ENCODE data around the gene UTY. TPM values are rescaled to one million over a fixed set of nuclear protein-coding genes. Genes with fewer than 3 reads are reported as not detected.

UTY gene
- total and polyA plus RNA-seq, 2 of the 13 experiments (the other 11 are each of a cell fraction or from before 2014, with no cell fraction given): not detected

DNA sequence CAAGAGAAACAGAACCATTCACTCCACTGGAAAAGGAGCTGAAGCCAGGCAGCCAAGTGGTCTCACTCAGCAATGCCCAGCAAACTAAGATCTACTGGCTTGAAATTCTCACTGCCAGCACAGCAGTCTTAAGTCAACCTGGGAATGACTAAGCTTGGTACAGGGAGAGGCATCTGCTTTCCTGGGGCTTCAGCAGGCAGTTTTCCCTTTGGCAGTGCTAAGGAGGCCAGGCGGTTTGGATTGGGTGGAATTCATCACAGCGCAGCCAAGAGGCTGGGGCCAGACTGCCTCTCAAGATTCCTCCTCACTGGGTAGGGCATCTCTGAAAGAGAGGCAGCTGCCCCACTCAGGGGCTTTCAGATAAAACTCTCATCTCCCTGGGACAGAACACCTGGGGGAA lies 149.2 kb downstream of the UTY start (continued):
- TF ChIP-seq MTA1 (CRISPR knock-in tag; IDR thresholded peaks at IDR 0.05; ENCODE audit: borderline replicate concordance): no peak
- no peak for TF ChIP-seq SALL2 (CRISPR knock-in tag; IDR thresholded peaks at IDR 0.05)
- TF ChIP-seq ZSCAN25 (CRISPR knock-in tag; IDR thresholded peaks at IDR 0.05): no peak
- TF ChIP-seq, protein P1, sequence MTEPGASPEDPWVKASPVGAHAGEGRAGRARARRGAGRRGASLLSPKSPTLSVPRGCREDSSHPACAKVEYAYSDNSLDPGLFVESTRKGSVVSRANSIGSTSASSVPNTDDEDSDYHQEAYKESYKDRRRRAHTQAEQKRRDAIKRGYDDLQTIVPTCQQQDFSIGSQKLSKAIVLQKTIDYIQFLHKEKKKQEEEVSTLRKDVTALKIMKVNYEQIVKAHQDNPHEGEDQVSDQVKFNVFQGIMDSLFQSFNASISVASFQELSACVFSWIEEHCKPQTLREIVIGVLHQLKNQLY (CRISPR knock-in tag; IDR thresholded peaks at IDR 0.05): no peak

DNA sequence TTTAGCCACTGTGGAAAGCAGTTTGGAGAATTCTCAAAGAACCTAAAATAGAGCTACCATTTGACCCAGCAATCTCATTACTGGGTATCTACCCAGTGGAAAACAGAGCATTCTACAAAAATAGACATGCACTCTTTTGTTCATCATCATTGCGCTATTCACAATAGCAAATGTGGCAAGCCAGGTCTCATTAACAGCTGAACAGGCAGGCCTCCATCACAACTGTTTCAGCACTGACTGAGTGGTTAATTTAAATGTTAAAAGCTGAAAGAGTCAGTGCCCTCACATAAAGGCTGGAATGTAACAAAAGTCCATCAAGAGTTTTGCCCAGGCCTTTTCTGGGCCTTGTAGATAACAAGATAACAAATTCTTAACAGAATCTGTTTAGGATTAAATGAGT lies 166.9 kb downstream of the UTY start:
- in situ Hi-C loops (cut with HindIII; ENCODE audit: extremely low pct_ligation_motif_present, low pct_unique_long_range_greater_than_20kb) (no loop called here), intact Hi-C loops (cut with micrococcal nuclease; ENCODE audit: unreplicated experiment) (no loop called here)
- Histone ChIP-seq H3K9ac (ENCODE audit: insufficient read depth, low read depth, low read length) (no peak overlapping the region), H3K9me3 (ENCODE audit: low read length) (no peaks in the 10 kb centered on the region), H3K36me3 (replicated peaks in 1 of 2; ENCODE audit: control insufficient read depth in 1 of 2, insufficient read depth in 2 of 2, low read length in 2 of 2) (no peaks in the 10 kb centered on the region), H2AFZ (ENCODE audit: low read length) (no peak overlapping the region), H3K27ac (ENCODE audit: extremely low read length, insufficient read depth, low read length) (no peak overlapping the region), H3K4me2 (ENCODE audit: low read depth, low read length) (no peak overlapping the region), H4K20me1 (ENCODE audit: insufficient read depth, low read length) (no peaks in the 10 kb centered on the region), H3K27me3 (ENCODE audit: control insufficient read depth in 1 of 2, insufficient read depth in 2 of 2, low read length in 2 of 2) (no peaks in the 10 kb centered on the region), H3K4me3 (replicated peaks in 1 of 3; ENCODE audit: insufficient read depth in 1 of 3, low read depth in 2 of 3, low read length in 3 of 3) (no peak overlapping the region), H3K4me1 (ENCODE audit: insufficient read depth, low read length) (no peaks in the 10 kb centered on the region), H3K79me2 (ENCODE audit: insufficient read depth, low read length) (no peaks in the 10 kb centered on the region)
- ATAC-seq (no peak), DNase-seq (ENCODE audit: low spot score) (no peak), FAIRE-seq (no peak)
- ChIA-PET POLR2A (no interaction called here), CTCF (ENCODE audit: low intra/inter-chr PET ratio, low total read pairs) (no interaction called here)
- BruUV-seq (replicated peaks): no TSS peak
- WGBS (ENCODE audit: low lambda C conversion rate): 89% methylated on average over 1 of the region's 1 CpG
- TF ChIP-seq, protein P2, sequence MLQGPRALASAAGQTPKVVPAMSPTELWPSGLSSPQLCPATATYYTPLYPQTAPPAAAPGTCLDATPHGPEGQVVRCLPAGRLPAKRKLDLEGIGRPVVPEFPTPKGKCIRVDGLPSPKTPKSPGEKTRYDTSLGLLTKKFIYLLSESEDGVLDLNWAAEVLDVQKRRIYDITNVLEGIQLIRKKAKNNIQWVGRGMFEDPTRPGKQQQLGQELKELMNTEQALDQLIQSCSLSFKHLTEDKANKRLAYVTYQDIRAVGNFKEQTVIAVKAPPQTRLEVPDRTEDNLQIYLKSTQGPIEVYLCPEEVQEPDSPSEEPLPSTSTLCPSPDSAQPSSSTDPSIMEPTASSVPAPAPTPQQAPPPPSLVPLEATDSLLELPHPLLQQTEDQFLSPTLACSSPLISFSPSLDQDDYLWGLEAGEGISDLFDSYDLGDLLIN (CRISPR knock-in tag; IDR thresholded peaks at IDR 0.05; ENCODE audit: borderline replicate concordance): no peak
- TF ChIP-seq EZH2 (conservative IDR thresholded peaks at IDR 0.05; ENCODE audit: low read depth, low read length) (no peak), ZNF468 (CRISPR knock-in tag; IDR thresholded peaks at IDR 0.05) (no peak), ZNF598 (CRISPR knock-in tag; IDR thresholded peaks at IDR 0.05; ENCODE audit: borderline replicate concordance) (no peak), ZNF343 (CRISPR knock-in tag; IDR thresholded peaks at IDR 0.05) (no peak), MEIS1 (CRISPR knock-in tag; IDR thresholded peaks at IDR 0.05; ENCODE audit: borderline replicate concordance) (no peak), MBD4 (IDR thresholded peaks at IDR 0.05; ENCODE audit: borderline replicate concordance, low read length) (no peak), EHMT2 (IDR thresholded peaks at IDR 0.05; ENCODE audit: borderline replicate concordance, low read depth, low read length) (no peak)
- TF ChIP-seq, protein P3, sequence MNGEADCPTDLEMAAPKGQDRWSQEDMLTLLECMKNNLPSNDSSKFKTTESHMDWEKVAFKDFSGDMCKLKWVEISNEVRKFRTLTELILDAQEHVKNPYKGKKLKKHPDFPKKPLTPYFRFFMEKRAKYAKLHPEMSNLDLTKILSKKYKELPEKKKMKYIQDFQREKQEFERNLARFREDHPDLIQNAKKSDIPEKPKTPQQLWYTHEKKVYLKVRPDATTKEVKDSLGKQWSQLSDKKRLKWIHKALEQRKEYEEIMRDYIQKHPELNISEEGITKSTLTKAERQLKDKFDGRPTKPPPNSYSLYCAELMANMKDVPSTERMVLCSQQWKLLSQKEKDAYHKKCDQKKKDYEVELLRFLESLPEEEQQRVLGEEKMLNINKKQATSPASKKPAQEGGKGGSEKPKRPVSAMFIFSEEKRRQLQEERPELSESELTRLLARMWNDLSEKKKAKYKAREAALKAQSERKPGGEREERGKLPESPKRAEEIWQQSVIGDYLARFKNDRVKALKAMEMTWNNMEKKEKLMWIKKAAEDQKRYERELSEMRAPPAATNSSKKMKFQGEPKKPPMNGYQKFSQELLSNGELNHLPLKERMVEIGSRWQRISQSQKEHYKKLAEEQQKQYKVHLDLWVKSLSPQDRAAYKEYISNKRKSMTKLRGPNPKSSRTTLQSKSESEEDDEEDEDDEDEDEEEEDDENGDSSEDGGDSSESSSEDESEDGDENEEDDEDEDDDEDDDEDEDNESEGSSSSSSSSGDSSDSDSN (CRISPR knock-in tag; IDR thresholded peaks at IDR 0.05): no peak
- TF ChIP-seq, protein P4, sequence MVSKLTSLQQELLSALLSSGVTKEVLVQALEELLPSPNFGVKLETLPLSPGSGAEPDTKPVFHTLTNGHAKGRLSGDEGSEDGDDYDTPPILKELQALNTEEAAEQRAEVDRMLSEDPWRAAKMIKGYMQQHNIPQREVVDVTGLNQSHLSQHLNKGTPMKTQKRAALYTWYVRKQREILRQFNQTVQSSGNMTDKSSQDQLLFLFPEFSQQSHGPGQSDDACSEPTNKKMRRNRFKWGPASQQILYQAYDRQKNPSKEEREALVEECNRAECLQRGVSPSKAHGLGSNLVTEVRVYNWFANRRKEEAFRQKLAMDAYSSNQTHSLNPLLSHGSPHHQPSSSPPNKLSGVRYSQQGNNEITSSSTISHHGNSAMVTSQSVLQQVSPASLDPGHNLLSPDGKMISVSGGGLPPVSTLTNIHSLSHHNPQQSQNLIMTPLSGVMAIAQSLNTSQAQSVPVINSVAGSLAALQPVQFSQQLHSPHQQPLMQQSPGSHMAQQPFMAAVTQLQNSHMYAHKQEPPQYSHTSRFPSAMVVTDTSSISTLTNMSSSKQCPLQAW (CRISPR knock-in tag; IDR thresholded peaks at IDR 0.05): no peak

Data from HepG2 (cell line).